Epithelial cell of proximal tubule (primary cell): ENCODE measurements around the gene WDPCP. TPM values are rescaled to one million over a fixed set of nuclear protein-coding genes. Genes with fewer than 3 reads are reported as not detected.

ENCODE experiments used
- DNase-seq: peaks from one replicate; pipeline ENCODE4 v3.0.0-alpha.2; 2011; ENCODE audit warnings: low read depth
- H3K4me3 ChIP-seq: 2 replicates; pipeline ENCODE4 v1.5.1; 2011; ENCODE audit warnings: low read depth, mild to moderate bottlenecking, low read length
- CTCF ChIP-seq: conservative IDR thresholded peaks from 2 replicates; pipeline ENCODE4 v1.5.1; 2012; ENCODE audit warnings: low read depth, mild to moderate bottlenecking, low read length
- total RNA-seq: library from RNA; depleted of rRNA; stranded (reverse); fragments of >200 nt; gene quantifications from 2 replicates; pipeline ENCODE4 v1.2.3, GENCODE V29; 2015

WDPCP gene
- total RNA-seq, 1 donor from 2014 or later = 1.6 TPM

GRCh38 chr2:63073994-63074393 lies 514.3 kb downstream of the WDPCP start:
- no peak for TF ChIP-seq CTCF
- H3K4me3 ChIP-seq = no peak overlapping the region
- no peak for DNase-seq

- no peak for DNase-seq
- no peak for TF ChIP-seq CTCF
- H3K4me3 ChIP-seq = no peak overlapping the region
Measured at GRCh38 chr2:63071664-63072063, 516.6 kb downstream of the WDPCP start.

Other genes starting within 250 kb of the WDPCP start
- gene MDH1, start 486 bp upstream of the WDPCP start, total RNA-seq = 209 and 227 TPM in 2 replicates